GM12865 (cell line): ENCODE data around the gene OR10H4.
"Not testable (repeated sequence)": the region's sequence is repeated elsewhere in the genome, so short reads cannot be mapped to it uniquely, and the experiment has no call there.

ENCODE experiments used
- DNase-seq: peaks from one replicate; pipeline ENCODE4 v3.0.0; 2010; ENCODE audit warnings: low read depth
- H3K4me3 ChIP-seq: 2 replicates; pipeline ENCODE4 v1.5.1; 2011; ENCODE audit warnings: mild to moderate bottlenecking, low read depth, low read length, control low read depth
- CTCF ChIP-seq: IDR thresholded peaks from 2 replicates; pipeline ENCODE4 v1.5.1; 2011; ENCODE audit warnings: low read length, control low read depth, low read depth, inconsistent platforms; ENCODE audit not compliant: insufficient read depth; ENCODE audit errors: missing control alignments

OR10H4 gene

GRCh38 chr19:15974856-15975255 is 26.0 kb downstream of the OR10H4 start:
- H3K4me3 ChIP-seq = no peak overlapping the region
- DNase-seq = no peak
- TF ChIP-seq CTCF = no peak

- TF ChIP-seq CTCF = no peak
- no peak overlapping the region for H3K4me3 ChIP-seq
- DNase-seq = no peak
Measured at GRCh38 chr19:15976836-15977689, 28.3 kb downstream of the OR10H4 start.

GRCh38 chr19:15977690-15978089 is 28.9 kb downstream of the OR10H4 start:
- no peak overlapping the region for H3K4me3 ChIP-seq
- TF ChIP-seq CTCF = no peak
- DNase-seq = no peak

- no peak for DNase-seq
- H3K4me3 ChIP-seq = no peak overlapping the region
- no peak for TF ChIP-seq CTCF
Measured at GRCh38 chr19:15979293-15979692, 30.5 kb downstream of the OR10H4 start.

GRCh38 chr19:15985831-15986230 is 37.0 kb downstream of the OR10H4 start:
- not testable (repeated sequence) for H3K4me3 ChIP-seq, DNase-seq

GRCh38 chr19:15986701-15987100 is 37.9 kb downstream of the OR10H4 start:
- TF ChIP-seq CTCF = no peak
- H3K4me3 ChIP-seq = no peak overlapping the region
- no peak for DNase-seq

GRCh38 chr19:15989889-15990288 is 41.1 kb downstream of the OR10H4 start:
- H3K4me3 ChIP-seq = no peak overlapping the region
- DNase-seq = no peak
- no peak for TF ChIP-seq CTCF
